GM19468 (cell line): Measurements from ENCODE around the gene MAP4K3.
"Not testable (repeated sequence)": the region's sequence is repeated elsewhere in the genome, so short reads cannot be mapped to it uniquely, and the experiment has no call there.

Experiments used
- ATAC-seq: cut with Tn5 transposase; IDR thresholded peaks from one replicate; pipeline ENCODE4 v1.9.1; 2021; ENCODE audit warnings: mild to moderate bottlenecking, moderate library complexity, moderate number of reproducible peaks; ENCODE audit not compliant: unreplicated experiment; ENCODE audit errors: extremely low read depth

MAP4K3 gene

GRCh38 chr2:39413063-39413737 is 23.9 kb downstream of the MAP4K3 start:
- no peak for ATAC-seq

GRCh38 chr2:39411181-39411944 is 25.7 kb downstream of the MAP4K3 start:
- no peak for ATAC-seq

- no peak for ATAC-seq
These were observed 27.2 kb downstream of the MAP4K3 start for GRCh38 chr2:39409697-39410389.

- ATAC-seq = no peak
These were observed 28.5 kb downstream of the MAP4K3 start for GRCh38 chr2:39408351-39409136.

- no peak for ATAC-seq
These were observed 29.4 kb downstream of the MAP4K3 start for GRCh38 chr2:39407516-39408296.

GRCh38 chr2:39405364-39405763 is 31.7 kb downstream of the MAP4K3 start:
- no peak for ATAC-seq

GRCh38 chr2:39403311-39403710 is 33.8 kb downstream of the MAP4K3 start:
- no peak for ATAC-seq

GRCh38 chr2:39401319-39401718 is 35.8 kb downstream of the MAP4K3 start:
- ATAC-seq = no peak

GRCh38 chr2:39399570-39399969 is 37.5 kb downstream of the MAP4K3 start:
- no peak for ATAC-seq

- ATAC-seq = no peak
These were observed 41.8 kb downstream of the MAP4K3 start for GRCh38 chr2:39395313-39395712.

GRCh38 chr2:39394516-39394961 is 42.5 kb downstream of the MAP4K3 start:
- no peak for ATAC-seq

GRCh38 chr2:39392672-39393071 is 44.4 kb downstream of the MAP4K3 start:
- ATAC-seq = no peak

- no peak for ATAC-seq
These were observed 46.9 kb downstream of the MAP4K3 start for GRCh38 chr2:39390216-39390615.

GRCh38 chr2:39386064-39386463 is 51.0 kb downstream of the MAP4K3 start:
- ATAC-seq = no peak

GRCh38 chr2:39385172-39385571 is 51.9 kb downstream of the MAP4K3 start:
- no peak for ATAC-seq

GRCh38 chr2:39384071-39384470 is 53.0 kb downstream of the MAP4K3 start:
- not testable (repeated sequence) for ATAC-seq

- no peak for ATAC-seq
These were observed 53.9 kb downstream of the MAP4K3 start for GRCh38 chr2:39383146-39383545.

GRCh38 chr2:39381653-39382052 is 55.4 kb downstream of the MAP4K3 start:
- no peak for ATAC-seq

GRCh38 chr2:39380525-39381150 is 56.4 kb downstream of the MAP4K3 start:
- ATAC-seq = no peak
